LHCN-M2 (cell line): ENCODE measurements around the gene PLEKHS1. TPM values are rescaled to one million over a fixed set of nuclear protein-coding genes. Genes with fewer than 3 reads are reported as not detected.
"Not testable (repeated sequence)": the region's sequence is repeated elsewhere in the genome, so short reads cannot be mapped to it uniquely, and the experiment has no call there.

Experiments used
- DNase-seq: peaks from one replicate; pipeline ENCODE4 v3.0.0-alpha.2; 2012; ENCODE audit warnings: low read depth
- total RNA-seq: library from RNA; depleted of rRNA; stranded (reverse); fragments of >200 nt; gene quantifications from 2 replicates; pipeline ENCODE4 v1.2.3, GENCODE V29; 2014

The PLEKHS1 gene
- total RNA-seq, 1 experiment from 2014 or later, result not detected

GRCh38 chr10:113740850-113741249 is 10.6 kb upstream of the PLEKHS1 start:
- no peak for DNase-seq

GRCh38 chr10:113742466-113742865 is 9.0 kb upstream of the PLEKHS1 start:
- DNase-seq, result no peak

GRCh38 chr10:113743594-113743993 is 7.9 kb upstream of the PLEKHS1 start:
- no peak for DNase-seq

- DNase-seq, result no peak
Measured at GRCh38 chr10:113745374-113745773, 6.1 kb upstream of the PLEKHS1 start.

- DNase-seq, result peak; percentile 14
Measured at GRCh38 chr10:113746217-113746957, 5.1 kb upstream of the PLEKHS1 start.

- no peak for DNase-seq
Measured at GRCh38 chr10:113752553-113752952, 1.1 kb downstream of the PLEKHS1 start.

GRCh38 chr10:113753020-113753692 is 1.7 kb downstream of the PLEKHS1 start:
- DNase-seq, result peak; percentile 50

- DNase-seq, result no peak
Measured at GRCh38 chr10:113754125-113754524, 2.6 kb downstream of the PLEKHS1 start.

- DNase-seq, result no peak
Measured at GRCh38 chr10:113754768-113755167, 3.3 kb downstream of the PLEKHS1 start.

GRCh38 chr10:113756940-113757543 is 5.6 kb downstream of the PLEKHS1 start:
- DNase-seq, result no peak

- no peak for DNase-seq
Measured at GRCh38 chr10:113762083-113762482, 10.6 kb downstream of the PLEKHS1 start.

GRCh38 chr10:113764582-113764981 is 13.1 kb downstream of the PLEKHS1 start:
- no peak for DNase-seq

GRCh38 chr10:113765910-113766309 is 14.4 kb downstream of the PLEKHS1 start:
- no peak for DNase-seq

GRCh38 chr10:113767222-113767621 is 15.7 kb downstream of the PLEKHS1 start:
- DNase-seq, result no peak

GRCh38 chr10:113770346-113770745 is 18.9 kb downstream of the PLEKHS1 start:
- DNase-seq, result no peak

- DNase-seq, result not testable (repeated sequence)
Measured at GRCh38 chr10:113771131-113771530, 19.6 kb downstream of the PLEKHS1 start.

GRCh38 chr10:113775686-113776294 is 24.3 kb downstream of the PLEKHS1 start:
- DNase-seq, result no peak

GRCh38 chr10:113776553-113776952 is 25.1 kb downstream of the PLEKHS1 start:
- DNase-seq, result no peak

GRCh38 chr10:113780681-113781250 is 29.3 kb downstream of the PLEKHS1 start:
- DNase-seq, result no peak

GRCh38 chr10:113782367-113782766 is 30.9 kb downstream of the PLEKHS1 start:
- no peak for DNase-seq

GRCh38 chr10:113782986-113783704 is 31.7 kb downstream of the PLEKHS1 start:
- no peak for DNase-seq
